ENCODE measurements around the gene DDX5.
A peak's percentile ranks its signal among the peaks of the same experiment; 100 is the strongest.

DDX5 gene

DNA sequence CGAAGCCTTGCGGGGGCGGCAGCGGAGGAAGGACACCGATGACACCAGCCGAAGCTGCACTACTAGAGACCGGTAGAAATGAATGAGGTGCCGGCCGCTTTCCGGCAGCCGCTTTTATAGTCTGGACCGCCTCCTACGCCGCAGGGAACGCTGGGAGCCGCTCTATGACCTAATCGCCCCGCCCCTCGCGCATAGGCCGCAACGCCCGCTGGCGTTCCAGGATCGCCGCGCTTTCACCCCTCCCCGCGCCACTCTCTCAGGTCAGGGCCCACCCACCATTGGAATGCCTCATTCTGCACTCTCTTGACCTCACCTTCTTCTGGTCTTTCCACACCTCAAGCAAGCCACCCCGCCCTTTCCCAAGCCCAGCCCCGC lies at the start of gene DDX5:
Gene DDX5, minus strand, starts transcription at position 89 of the 375 bp plus-strand sequence. CDS start 170 bp downstream, outside the sequence.
- Histone ChIP-seq H3K79me2 (ENCODE audit: control insufficient read depth, insufficient read depth, low read length, unreplicated experiment) (peaks cover 83% of the 10 kb centered on the region), H3K4me3 (ENCODE audit: low read depth, low read length) (peak within 1 kb of the TSS; percentile 85), H3K27ac (ENCODE audit: low read depth, low read length) (peak within 1 kb of the TSS; percentile 98), H3K27me3 (ENCODE audit: insufficient read depth, low read length) (no peaks in the 10 kb centered on the region), H3K4me1 (ENCODE audit: control insufficient read depth, insufficient read depth, low read length, unreplicated experiment) (peaks cover 40% of the 10 kb centered on the region), H2AFZ (ENCODE audit: low read length, unreplicated experiment) (peak within 1 kb of the TSS; percentile 96), H3K36me3 (ENCODE audit: insufficient read depth, low read length) (peaks cover 48% of the 10 kb centered on the region)

DNA sequence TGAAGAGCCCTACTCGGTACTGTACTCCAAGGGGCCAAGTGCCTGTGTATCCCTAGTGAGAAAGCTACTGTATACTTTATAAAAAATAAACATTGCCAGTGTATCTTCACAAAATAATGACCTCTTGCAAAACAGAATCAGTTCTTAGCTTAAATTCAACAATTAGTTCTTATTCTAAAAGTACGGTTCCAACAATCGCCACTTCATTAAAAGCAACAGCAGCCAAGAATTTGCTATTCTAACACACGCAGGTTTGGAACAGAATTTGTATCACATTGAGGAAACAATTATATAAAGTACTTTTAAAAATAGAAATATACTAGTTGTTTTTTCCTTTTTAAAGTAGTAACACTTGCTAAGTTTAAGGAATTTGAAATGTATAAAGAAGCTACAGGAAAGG lies 49.2 kb upstream of the DDX5 start:
- H3K27me3 ChIP-seq (ENCODE audit: insufficient read depth, low read length): no peaks in the 10 kb centered on the region
- H2AFZ ChIP-seq (ENCODE audit: low read length, unreplicated experiment): no peak overlapping the region
- no peak overlapping the region for H3K27ac ChIP-seq (ENCODE audit: low read depth, low read length)
- H3K4me1 ChIP-seq (ENCODE audit: control insufficient read depth, insufficient read depth, low read length, unreplicated experiment): no peaks in the 10 kb centered on the region
- H3K36me3 ChIP-seq (ENCODE audit: insufficient read depth, low read length): peaks cover 40% of the 10 kb centered on the region
- H3K4me3 ChIP-seq (ENCODE audit: low read depth, low read length): no peak overlapping the region
- H3K79me2 ChIP-seq (ENCODE audit: control insufficient read depth, insufficient read depth, low read length, unreplicated experiment): peaks cover 5% of the 10 kb centered on the region

DNA sequence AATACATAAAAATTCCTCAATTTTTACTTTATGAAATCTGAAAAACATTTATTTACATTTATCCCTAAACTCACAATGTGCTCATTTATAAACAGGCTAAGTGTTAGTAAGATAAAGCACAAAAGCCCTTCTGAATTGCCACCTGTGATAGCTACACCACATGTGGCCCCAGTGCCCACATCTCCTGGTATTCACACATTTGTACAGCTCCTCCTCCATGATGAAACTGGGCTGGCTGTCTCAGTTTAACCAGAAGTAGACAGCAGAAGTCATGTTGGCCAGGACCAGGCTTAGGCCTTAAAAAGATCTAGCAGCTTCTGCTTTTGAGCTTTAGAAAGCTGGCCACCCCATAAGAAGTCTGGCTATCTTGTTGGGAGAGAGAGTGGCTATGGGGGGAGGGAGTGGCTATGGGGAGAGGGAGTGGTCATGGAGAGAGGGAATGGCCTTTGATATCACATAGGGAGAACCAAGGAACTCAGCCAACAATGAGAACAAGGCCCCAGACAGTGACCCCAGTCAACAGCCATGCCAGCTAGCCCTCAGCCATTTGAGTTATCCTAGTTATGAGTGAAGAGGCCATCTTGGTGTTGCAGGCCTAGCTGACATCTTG lies 48.0 kb upstream of the DDX5 start:
- Histone ChIP-seq H3K4me3 (ENCODE audit: low read depth, low read length) (no peak overlapping the region), H3K27ac (ENCODE audit: low read depth, low read length) (no peak overlapping the region), H2AFZ (ENCODE audit: low read length, unreplicated experiment) (no peak overlapping the region), H3K79me2 (ENCODE audit: control insufficient read depth, insufficient read depth, low read length, unreplicated experiment) (peaks cover 2% of the 10 kb centered on the region), H3K27me3 (ENCODE audit: insufficient read depth, low read length) (no peaks in the 10 kb centered on the region), H3K4me1 (ENCODE audit: control insufficient read depth, insufficient read depth, low read length, unreplicated experiment) (no peaks in the 10 kb centered on the region), H3K36me3 (ENCODE audit: insufficient read depth, low read length) (peaks cover 45% of the 10 kb centered on the region)

DNA sequence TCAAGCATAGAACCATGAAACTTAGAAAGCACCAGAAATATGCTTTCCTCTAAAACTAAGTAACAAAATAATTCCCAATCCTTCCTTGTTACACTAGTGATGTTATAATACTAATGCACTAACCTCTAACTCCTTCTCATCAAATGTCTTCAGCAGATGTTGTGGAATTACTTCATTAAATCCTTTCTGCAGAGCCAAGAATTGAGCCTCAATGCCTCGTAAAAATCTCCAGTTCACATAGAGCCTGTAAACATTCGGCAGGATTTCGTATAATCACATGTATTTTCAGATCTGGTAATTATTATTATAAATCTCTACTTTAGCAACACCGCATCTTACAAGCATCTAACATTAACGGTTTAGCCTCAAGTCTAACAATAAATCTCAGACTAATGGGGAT lies 45.4 kb upstream of the DDX5 start:
- Histone ChIP-seq H3K36me3 (ENCODE audit: insufficient read depth, low read length) (peaks cover 37% of the 10 kb centered on the region), H3K4me3 (ENCODE audit: low read depth, low read length) (no peak overlapping the region), H3K27ac (ENCODE audit: low read depth, low read length) (no peak overlapping the region), H2AFZ (ENCODE audit: low read length, unreplicated experiment) (no peak overlapping the region), H3K4me1 (ENCODE audit: control insufficient read depth, insufficient read depth, low read length, unreplicated experiment) (no peaks in the 10 kb centered on the region), H3K27me3 (ENCODE audit: insufficient read depth, low read length) (no peaks in the 10 kb centered on the region), H3K79me2 (ENCODE audit: control insufficient read depth, insufficient read depth, low read length, unreplicated experiment) (peaks cover 2% of the 10 kb centered on the region)

DNA sequence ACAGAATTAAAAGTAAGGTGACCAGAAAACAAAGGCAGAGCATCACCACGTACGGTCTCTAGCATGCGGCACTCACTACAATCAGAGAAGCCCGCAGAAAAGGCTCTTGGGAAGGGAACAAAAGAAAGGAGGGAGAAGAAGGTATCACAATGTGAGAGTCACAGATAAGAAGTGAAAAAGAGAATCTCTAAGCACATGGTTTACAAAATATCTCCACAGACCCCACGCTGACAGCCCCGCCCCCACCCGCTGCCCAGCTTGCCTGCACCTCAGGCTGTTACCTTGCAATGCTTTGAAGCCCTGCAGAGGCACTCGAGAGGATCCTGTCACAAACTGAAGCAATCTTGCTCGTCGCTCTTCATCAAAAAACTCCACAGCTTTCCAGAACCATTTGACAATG lies 41.2 kb upstream of the DDX5 start:
- Histone ChIP-seq H3K27ac (ENCODE audit: low read depth, low read length) (no peak overlapping the region), H3K4me1 (ENCODE audit: control insufficient read depth, insufficient read depth, low read length, unreplicated experiment) (peaks cover 3% of the 10 kb centered on the region), H2AFZ (ENCODE audit: low read length, unreplicated experiment) (no peak overlapping the region), H3K36me3 (ENCODE audit: insufficient read depth, low read length) (peaks cover 37% of the 10 kb centered on the region), H3K4me3 (ENCODE audit: low read depth, low read length) (no peak overlapping the region), H3K27me3 (ENCODE audit: insufficient read depth, low read length) (no peaks in the 10 kb centered on the region), H3K79me2 (ENCODE audit: control insufficient read depth, insufficient read depth, low read length, unreplicated experiment) (no peaks in the 10 kb centered on the region)

DNA sequence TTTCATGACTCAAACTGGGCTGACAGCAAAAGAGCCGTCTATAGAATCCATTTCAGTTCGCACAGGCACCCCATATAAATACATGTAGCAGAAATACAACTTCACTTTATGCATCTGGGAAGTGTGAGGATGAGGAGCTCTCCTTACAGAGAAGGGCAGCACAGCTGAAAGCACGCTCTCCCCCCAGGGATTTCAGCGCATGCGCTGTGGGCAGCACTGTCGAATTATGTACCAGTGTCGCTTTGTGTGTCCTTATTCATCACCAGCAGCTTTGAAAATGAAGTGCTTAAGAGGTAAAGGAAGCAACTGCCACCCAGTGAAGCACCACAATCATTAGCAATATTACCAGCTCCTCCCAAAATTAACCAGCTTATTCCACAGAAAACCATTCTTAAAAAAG lies 40.6 kb upstream of the DDX5 start:
- Histone ChIP-seq H3K27ac (ENCODE audit: low read depth, low read length) (no peak overlapping the region), H3K27me3 (ENCODE audit: insufficient read depth, low read length) (no peaks in the 10 kb centered on the region), H3K4me1 (ENCODE audit: control insufficient read depth, insufficient read depth, low read length, unreplicated experiment) (peaks cover 9% of the 10 kb centered on the region), H2AFZ (ENCODE audit: low read length, unreplicated experiment) (no peak overlapping the region), H3K36me3 (ENCODE audit: insufficient read depth, low read length) (peaks cover 40% of the 10 kb centered on the region), H3K4me3 (ENCODE audit: low read depth, low read length) (no peak overlapping the region), H3K79me2 (ENCODE audit: control insufficient read depth, insufficient read depth, low read length, unreplicated experiment) (no peaks in the 10 kb centered on the region)

DNA sequence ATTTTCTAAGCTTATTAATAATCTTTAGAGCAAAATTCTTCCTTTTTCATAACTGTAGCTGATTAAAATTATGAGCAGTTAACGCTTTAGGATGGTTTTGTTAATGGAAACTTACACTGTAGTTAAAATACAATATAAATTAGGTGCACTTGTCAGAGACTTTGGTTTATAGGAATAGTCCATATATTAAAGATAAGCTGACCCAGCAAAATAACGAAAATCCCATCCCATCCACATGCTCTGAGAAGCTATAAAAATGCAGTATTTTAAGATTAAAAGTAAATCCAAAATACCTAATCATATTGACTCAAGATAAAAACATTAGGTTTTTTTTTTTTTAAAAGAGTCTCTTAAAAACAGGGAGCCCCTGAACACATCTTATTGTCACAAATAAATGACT lies 38.7 kb upstream of the DDX5 start:
- H3K4me3 ChIP-seq (ENCODE audit: low read depth, low read length): no peak overlapping the region
- peaks cover 9% of the 10 kb centered on the region for H3K4me1 ChIP-seq (ENCODE audit: control insufficient read depth, insufficient read depth, low read length, unreplicated experiment)
- H3K79me2 ChIP-seq (ENCODE audit: control insufficient read depth, insufficient read depth, low read length, unreplicated experiment): no peaks in the 10 kb centered on the region
- no peaks in the 10 kb centered on the region for H3K27me3 ChIP-seq (ENCODE audit: insufficient read depth, low read length)
- H3K27ac ChIP-seq (ENCODE audit: low read depth, low read length): no peak overlapping the region
- H2AFZ ChIP-seq (ENCODE audit: low read length, unreplicated experiment): no peak overlapping the region
- peaks cover 35% of the 10 kb centered on the region for H3K36me3 ChIP-seq (ENCODE audit: insufficient read depth, low read length)

DNA sequence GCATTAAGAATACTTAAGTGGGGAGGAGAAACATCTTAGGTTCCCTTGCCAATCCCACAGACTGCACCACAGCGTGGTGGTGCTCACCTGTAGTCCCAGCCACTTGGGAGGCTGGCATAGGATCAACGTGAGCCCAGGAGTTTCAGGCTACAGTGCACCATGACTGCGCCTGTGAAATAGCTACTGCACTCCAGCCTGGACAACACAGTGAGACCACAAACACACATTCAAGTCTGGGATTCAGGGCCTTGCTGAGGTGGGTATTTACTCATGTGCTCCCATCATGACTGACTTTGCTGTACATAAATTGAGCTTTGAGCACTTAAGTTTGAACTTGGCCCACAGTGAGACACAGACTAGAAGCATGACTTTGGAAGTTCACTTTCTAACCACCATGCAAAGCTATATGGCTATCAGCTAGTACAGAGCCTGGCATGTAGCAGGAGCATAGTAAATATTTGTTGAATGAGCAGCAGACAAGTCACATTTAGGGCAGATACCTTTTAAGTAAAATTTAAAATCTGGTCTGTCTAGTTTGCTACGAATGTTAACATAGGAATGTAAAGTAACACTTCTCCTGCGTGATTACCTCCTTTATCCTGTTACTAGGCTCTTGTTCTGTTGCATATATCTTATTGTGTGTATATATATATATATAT lies 34.2 kb upstream of the DDX5 start:
- Histone ChIP-seq H3K4me1 (ENCODE audit: control insufficient read depth, insufficient read depth, low read length, unreplicated experiment) (peaks cover 9% of the 10 kb centered on the region), H3K27ac (ENCODE audit: low read depth, low read length) (no peak overlapping the region), H3K36me3 (ENCODE audit: insufficient read depth, low read length) (peaks cover 37% of the 10 kb centered on the region), H3K27me3 (ENCODE audit: insufficient read depth, low read length) (no peaks in the 10 kb centered on the region), H2AFZ (ENCODE audit: low read length, unreplicated experiment) (no peak overlapping the region), H3K79me2 (ENCODE audit: control insufficient read depth, insufficient read depth, low read length, unreplicated experiment) (no peaks in the 10 kb centered on the region), H3K4me3 (ENCODE audit: low read depth, low read length) (no peak overlapping the region)

DNA sequence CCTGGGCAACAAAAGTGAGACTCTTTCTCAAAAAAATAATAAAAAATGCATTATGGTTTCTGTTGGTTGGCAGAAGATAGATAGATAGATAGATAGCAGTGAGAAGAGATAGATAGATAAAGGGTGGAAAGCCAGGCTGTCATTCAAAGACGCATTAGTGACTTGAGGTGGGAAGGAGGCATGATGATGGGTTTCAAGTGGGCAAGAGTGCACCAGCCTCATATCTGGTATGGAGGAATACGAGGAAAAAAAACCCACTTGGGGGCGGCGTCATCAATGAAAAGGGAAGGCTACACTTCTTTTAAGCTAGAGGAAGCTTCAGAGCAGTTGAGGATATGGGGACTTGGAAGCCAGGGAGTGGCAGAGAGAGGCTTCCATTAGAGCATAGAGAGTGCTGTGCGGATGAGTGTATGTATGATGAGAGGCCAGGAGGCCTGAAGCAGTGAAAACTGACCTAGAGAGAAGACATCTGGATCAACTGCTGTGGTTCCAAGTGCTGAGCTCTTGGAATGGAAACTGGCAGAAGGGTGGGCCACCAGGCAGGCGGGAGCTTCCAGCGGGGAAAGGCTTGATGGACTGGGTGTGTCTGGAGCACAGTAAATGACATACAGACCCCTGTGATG lies 32.5 kb upstream of the DDX5 start:
- H3K79me2 ChIP-seq (ENCODE audit: control insufficient read depth, insufficient read depth, low read length, unreplicated experiment): no peaks in the 10 kb centered on the region
- H3K4me1 ChIP-seq (ENCODE audit: control insufficient read depth, insufficient read depth, low read length, unreplicated experiment): peaks cover 9% of the 10 kb centered on the region
- no peak overlapping the region for H3K27ac ChIP-seq (ENCODE audit: low read depth, low read length)
- no peaks in the 10 kb centered on the region for H3K27me3 ChIP-seq (ENCODE audit: insufficient read depth, low read length)
- no peak overlapping the region for H2AFZ ChIP-seq (ENCODE audit: low read length, unreplicated experiment)
- H3K4me3 ChIP-seq (ENCODE audit: low read depth, low read length): no peak overlapping the region
- peaks cover 33% of the 10 kb centered on the region for H3K36me3 ChIP-seq (ENCODE audit: insufficient read depth, low read length)

DNA sequence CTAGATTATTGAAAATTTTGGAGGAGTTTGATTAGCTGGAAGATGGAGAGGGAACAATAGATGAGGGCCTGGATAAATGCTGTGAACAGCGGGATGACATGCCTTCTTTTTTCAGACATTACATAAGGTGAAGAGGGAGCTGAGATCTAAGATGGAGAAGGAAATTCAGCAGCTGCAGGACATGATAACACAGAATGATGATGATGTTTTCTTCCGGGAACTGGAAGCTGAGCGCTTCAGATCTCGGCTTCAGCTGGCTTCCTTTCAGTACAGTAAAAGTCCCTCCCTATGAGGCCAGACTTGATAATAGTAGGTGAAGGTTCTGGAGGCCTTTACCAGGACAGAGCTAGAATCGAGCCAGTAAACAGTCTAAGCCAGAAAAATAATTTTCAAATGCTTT lies 31.4 kb upstream of the DDX5 start:
- Histone ChIP-seq H3K4me1 (ENCODE audit: control insufficient read depth, insufficient read depth, low read length, unreplicated experiment) (peaks cover 8% of the 10 kb centered on the region), H3K4me3 (ENCODE audit: low read depth, low read length) (no peak overlapping the region), H3K27me3 (ENCODE audit: insufficient read depth, low read length) (no peaks in the 10 kb centered on the region), H3K36me3 (ENCODE audit: insufficient read depth, low read length) (peaks cover 36% of the 10 kb centered on the region), H3K79me2 (ENCODE audit: control insufficient read depth, insufficient read depth, low read length, unreplicated experiment) (no peaks in the 10 kb centered on the region), H3K27ac (ENCODE audit: low read depth, low read length) (no peak overlapping the region), H2AFZ (ENCODE audit: low read length, unreplicated experiment) (no peak overlapping the region)

DNA sequence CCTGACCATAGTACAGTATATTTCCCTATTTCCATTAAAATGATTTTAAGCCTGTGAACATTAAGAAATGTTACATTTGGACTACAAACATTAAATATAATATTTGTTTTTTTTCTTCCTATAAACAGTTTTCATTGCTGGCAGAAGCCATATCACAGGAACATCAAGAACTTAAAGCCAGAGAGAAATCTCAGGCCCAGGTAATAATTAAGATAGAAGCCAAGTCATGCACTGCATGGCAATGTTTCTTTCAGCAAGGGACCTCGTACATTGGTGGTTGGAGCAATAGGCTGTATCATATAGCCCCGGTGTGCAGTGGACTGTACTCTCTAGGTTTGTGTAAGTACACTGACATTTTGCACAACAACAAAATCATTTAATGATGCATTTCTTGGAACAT lies 30.8 kb upstream of the DDX5 start:
- Histone ChIP-seq H3K4me3 (ENCODE audit: low read depth, low read length) (no peak overlapping the region), H3K4me1 (ENCODE audit: control insufficient read depth, insufficient read depth, low read length, unreplicated experiment) (peaks cover 2% of the 10 kb centered on the region), H3K27ac (ENCODE audit: low read depth, low read length) (no peak overlapping the region), H3K36me3 (ENCODE audit: insufficient read depth, low read length) (peaks cover 37% of the 10 kb centered on the region), H2AFZ (ENCODE audit: low read length, unreplicated experiment) (no peak overlapping the region), H3K79me2 (ENCODE audit: control insufficient read depth, insufficient read depth, low read length, unreplicated experiment) (no peaks in the 10 kb centered on the region), H3K27me3 (ENCODE audit: insufficient read depth, low read length) (no peaks in the 10 kb centered on the region)
